ENCODE measurements around the gene IL18BP.

IL18BP gene

DNA sequence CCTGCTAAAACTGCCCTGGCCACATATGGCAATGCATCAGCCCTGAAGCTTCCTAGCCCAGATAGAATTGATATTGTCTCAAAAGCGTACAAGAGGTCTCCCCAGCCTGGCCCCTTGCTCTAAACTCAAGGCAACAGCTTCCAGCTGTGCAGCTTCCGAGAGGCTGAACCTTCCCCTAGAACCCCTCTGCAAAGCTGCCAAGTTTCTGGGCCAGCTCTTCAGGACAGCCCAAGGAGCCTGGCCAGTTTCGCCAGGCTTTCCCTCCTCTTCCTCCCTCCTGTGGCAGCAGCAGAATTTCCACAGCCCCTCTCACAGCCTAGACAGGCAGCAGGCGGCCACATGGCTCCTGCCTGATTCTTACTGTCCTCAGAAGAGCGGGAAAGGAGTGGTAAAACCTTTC, 47.1 kb downstream of the IL18BP start:
- no peak for DNase-seq (ENCODE audit: low spot score)

DNA sequence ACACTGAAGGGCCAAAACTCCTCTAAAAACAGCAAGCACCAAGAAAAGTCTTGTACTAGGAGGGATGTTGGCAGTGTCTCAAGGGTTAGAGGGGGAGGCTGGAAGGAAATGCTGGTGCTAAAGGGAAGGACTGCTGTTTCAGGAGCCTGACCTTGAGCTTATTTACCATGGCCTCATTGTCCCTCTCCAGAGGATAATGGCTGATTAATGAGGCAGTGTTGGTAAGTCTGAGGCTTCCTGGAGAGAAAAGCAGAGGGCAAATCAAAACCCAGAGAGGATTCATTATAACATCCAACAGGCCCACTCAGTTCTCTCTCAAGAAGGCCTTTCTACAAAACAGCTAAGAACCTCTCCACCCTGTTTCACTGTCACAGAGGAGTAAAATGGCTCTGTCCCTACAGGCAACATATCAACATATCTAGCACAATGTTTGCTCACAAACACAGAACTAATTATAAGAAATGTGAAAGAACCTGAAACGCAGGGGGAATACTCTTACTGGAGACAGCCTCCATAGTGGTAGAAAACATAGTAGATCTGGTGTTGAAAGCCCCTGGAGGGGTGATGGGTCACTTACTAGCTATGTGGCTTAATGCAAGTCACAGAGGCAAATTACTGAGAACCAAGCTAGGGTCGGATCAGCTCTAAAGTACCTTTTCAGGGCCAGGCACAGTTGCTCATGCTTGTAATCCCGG, 50.2 kb downstream of the IL18BP start:
- no peak for DNase-seq (ENCODE audit: low spot score)
